Parathyroid adenoma (tissue), 2 donors: ENCODE results near the gene ZNF862.

Experiments used
- H2AFZ ChIP-seq: fragments of 300-600 bp; sonication (generic); one replicate; pipeline ENCODE4 v1.7.0; 2017; ENCODE audit warnings: antibody characterized with exemption, mild to moderate bottlenecking
- H3K27ac ChIP-seq: fragments of 300-600 bp; sonication (generic); one replicate; pipeline ENCODE4 v1.7.0; 2017
- H3K27me3 ChIP-seq: fragments of 300-600 bp; sonication (generic); one replicate; pipeline ENCODE4 v1.7.0; 2017; ENCODE audit warnings: low read length; ENCODE audit not compliant: control insufficient read depth, insufficient read depth
- H3K36me3 ChIP-seq: fragments of 300-600 bp; sonication (generic); one replicate; pipeline ENCODE4 v1.7.0; 2017; ENCODE audit warnings: low read length; ENCODE audit not compliant: control insufficient read depth, insufficient read depth
- H3K4me1 ChIP-seq: fragments of 300-600 bp; sonication (generic); one replicate; pipeline ENCODE4 v1.7.0; 2017; ENCODE audit warnings: control low read depth
- H3K4me2 ChIP-seq: fragments of 300-600 bp; sonication (generic); one replicate; pipeline ENCODE4 v1.7.0; 2017; ENCODE audit warnings: low read length
- H3K4me3 ChIP-seq: fragments of 300-600 bp; sonication (generic); one replicate; pipeline ENCODE4 v1.7.0; 2017; ENCODE audit warnings: low read depth, low read length
- H3K79me2 ChIP-seq: fragments of 300-600 bp; sonication (generic); one replicate; pipeline ENCODE4 v1.7.0; 2017; ENCODE audit warnings: control low read depth
- H3K9ac ChIP-seq: fragments of 300-600 bp; sonication (generic); one replicate; pipeline ENCODE4 v1.7.0; 2017; ENCODE audit warnings: mild to moderate bottlenecking
- H3K9me3 ChIP-seq: fragments of 300-600 bp; sonication (generic); one replicate; pipeline ENCODE4 v1.7.0; 2017; ENCODE audit warnings: low read length; ENCODE audit not compliant: control insufficient read depth
- CTCF ChIP-seq: fragments of 300-600 bp; sonication (generic); IDR thresholded peaks from one replicate; pipeline ENCODE4 v1.7.0; 2017; ENCODE audit warnings: antibody characterized with exemption, mild to moderate bottlenecking
- donor health status: primary hyperparathyroidism.

Gene ZNF862

GRCh38 chr7:149880638-149881311, 42.6 kb downstream of the ZNF862 start:
- Histone ChIP-seq H3K4me1 (peaks cover 14% of the 10 kb centered on the region), H3K27ac (no peak overlapping the region), H3K9ac (no peak overlapping the region), H3K27me3 (no peaks in the 10 kb centered on the region), H3K4me3 (no peak overlapping the region), H3K79me2 (no peaks in the 10 kb centered on the region), H3K4me2 (no peak overlapping the region), H3K9me3 (no peaks in the 10 kb centered on the region), H2AFZ (no peak overlapping the region), H3K36me3 (no peaks in the 10 kb centered on the region)
- TF ChIP-seq CTCF: no peak

DNA sequence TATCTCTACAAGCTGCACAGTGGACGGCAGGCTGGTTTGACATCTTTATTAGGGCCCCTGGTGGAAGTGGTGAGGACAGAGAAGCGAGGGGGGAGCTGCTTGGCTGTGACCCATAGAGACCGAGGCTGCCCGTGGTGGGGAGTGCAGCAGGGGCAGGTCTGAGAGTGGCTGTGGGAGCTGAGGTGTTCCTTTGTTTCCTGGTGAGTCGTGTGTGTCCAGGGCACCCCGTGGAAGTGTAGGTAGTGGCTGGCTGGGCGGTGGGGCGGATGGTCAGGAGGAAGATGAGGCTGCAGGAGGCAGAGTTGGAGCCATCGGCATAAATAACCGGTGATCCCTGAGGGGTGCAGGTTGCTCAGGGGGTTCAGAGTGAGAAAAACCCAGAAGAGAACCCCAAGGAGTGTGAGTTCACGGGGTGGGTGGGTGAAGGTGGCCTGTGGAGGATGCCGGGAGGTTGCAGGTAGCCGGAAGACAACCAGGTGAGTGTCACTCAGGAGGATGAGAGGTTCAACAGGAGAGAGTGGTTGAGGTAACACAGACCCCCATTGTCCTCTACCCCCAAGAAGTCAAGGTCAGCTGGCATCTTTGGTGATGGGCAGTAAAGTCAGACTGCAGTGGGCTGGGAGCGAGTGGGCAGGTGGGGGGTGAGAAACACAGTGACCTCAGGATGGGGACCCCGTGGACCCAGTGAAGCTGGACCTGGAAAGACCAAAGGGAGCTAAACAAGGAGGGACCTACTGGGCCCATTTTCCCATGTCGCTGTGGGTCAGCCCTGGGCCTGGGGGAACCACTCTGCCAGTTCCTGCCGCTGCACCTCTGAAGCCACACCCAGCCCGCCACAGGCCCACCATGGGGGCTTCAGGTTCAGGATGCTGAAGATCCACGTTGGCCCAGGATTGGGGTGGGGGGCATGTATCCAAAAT, 43.4 kb downstream of the ZNF862 start:
- no peaks in the 10 kb centered on the region for H3K79me2 ChIP-seq
- no peak overlapping the region for H2AFZ ChIP-seq
- H3K27me3 ChIP-seq: no peaks in the 10 kb centered on the region
- H3K36me3 ChIP-seq: no peaks in the 10 kb centered on the region
- TF ChIP-seq CTCF: no peak
- H3K4me2 ChIP-seq: no peak overlapping the region
- no peak overlapping the region for H3K4me3 ChIP-seq
- H3K9ac ChIP-seq: no peak overlapping the region
- H3K4me1 ChIP-seq: peaks cover 14% of the 10 kb centered on the region
- H3K27ac ChIP-seq: no peak overlapping the region
- no peaks in the 10 kb centered on the region for H3K9me3 ChIP-seq

DNA sequence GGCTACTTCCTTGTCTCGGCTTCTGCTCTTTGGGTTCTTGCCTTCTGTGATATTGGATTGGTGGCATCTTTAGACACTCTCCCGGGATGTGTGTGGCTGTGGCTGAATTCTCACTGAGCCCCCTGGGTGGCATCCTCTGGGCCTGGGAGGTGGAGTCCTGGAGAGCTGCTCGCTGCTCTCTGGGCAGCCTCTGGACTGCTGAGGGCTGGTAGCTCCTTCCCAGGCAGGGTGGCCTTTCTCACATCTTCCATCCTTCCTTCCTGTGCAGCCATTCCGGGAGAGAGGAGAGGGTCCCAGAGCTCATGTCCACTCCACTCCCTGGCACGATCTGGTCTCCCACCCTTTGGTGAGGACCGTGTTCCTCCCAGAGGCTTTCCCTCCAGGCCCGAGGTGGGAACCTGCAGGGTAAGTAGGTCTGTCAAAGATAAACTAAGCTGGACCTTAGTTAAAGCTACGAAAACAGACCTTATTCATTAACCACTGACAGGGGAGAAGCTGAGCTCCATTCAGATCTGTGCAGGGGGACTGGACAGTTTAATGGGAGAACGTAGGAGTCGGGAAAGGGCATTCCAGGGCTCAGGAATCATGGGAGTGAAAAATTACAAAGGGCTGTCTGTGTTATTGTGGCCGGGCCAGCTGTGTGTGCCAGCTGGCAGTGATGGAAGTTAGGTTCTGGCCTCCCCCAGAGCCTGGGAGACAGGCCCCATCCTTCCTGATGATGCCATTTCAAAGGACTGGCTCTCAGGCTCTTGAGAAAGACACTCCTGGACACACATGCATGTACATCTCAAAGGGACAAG, 44.3 kb downstream of the ZNF862 start:
- TF ChIP-seq CTCF: no peak

GRCh38 chr7:149883048-149883438, 44.9 kb downstream of the ZNF862 start:
- peak overlapping the region; percentile 68 for H3K27ac ChIP-seq
- H3K4me2 ChIP-seq: no peak overlapping the region
- no peak for TF ChIP-seq CTCF
- no peaks in the 10 kb centered on the region for H3K79me2 ChIP-seq
- no peaks in the 10 kb centered on the region for H3K27me3 ChIP-seq
- no peak overlapping the region for H3K9ac ChIP-seq
- H3K4me1 ChIP-seq: peaks cover 14% of the 10 kb centered on the region
- H3K9me3 ChIP-seq: no peaks in the 10 kb centered on the region
- H3K36me3 ChIP-seq: no peaks in the 10 kb centered on the region
- H3K4me3 ChIP-seq: no peak overlapping the region
- H2AFZ ChIP-seq: no peak overlapping the region

More for the DNA sequence above, 44.3 kb downstream of the ZNF862 start:
- no peaks in the 10 kb centered on the region for H3K27me3 ChIP-seq
- peaks cover 14% of the 10 kb centered on the region for H3K4me1 ChIP-seq
- H3K36me3 ChIP-seq: no peaks in the 10 kb centered on the region
- H3K27ac ChIP-seq: no peak overlapping the region
- no peak overlapping the region for H3K9ac ChIP-seq
- no peaks in the 10 kb centered on the region for H3K9me3 ChIP-seq
- H3K79me2 ChIP-seq: no peaks in the 10 kb centered on the region
- no peak overlapping the region for H3K4me3 ChIP-seq
- no peak overlapping the region for H3K4me2 ChIP-seq
- no peak overlapping the region for H2AFZ ChIP-seq
